ENCODE results near the gene KDSR. TPM values are rescaled to one million over a fixed set of nuclear protein-coding genes. Genes with fewer than 3 reads are reported as not detected.

KDSR gene
- total RNA-seq, 1 donor from 2014 or later: 77.5 TPM

DNA sequence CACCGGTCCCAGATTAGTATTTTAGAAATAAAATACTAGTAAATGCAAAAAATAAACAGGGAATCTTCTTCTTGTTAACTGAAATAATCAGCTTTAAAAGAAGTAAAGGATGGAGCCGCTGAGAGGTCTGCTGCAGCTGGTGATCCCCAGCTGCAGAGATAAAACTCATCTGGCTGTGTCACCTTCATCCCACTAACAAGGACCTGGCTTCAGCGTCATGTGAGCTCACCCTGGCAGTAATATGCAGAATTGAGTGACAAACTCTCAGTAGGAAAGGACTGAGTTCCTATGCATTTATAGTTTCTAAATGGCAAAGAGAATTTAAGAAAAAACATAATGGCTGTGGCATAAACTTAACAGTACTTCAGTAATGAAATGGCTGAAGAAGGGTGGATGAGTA is 27.9 kb upstream of the KDSR start:
- ATAC-seq (no peak), DNase-seq (no peak)
- H3K4me3 ChIP-seq: no peak overlapping the region
- TF ChIP-seq, protein P1, sequence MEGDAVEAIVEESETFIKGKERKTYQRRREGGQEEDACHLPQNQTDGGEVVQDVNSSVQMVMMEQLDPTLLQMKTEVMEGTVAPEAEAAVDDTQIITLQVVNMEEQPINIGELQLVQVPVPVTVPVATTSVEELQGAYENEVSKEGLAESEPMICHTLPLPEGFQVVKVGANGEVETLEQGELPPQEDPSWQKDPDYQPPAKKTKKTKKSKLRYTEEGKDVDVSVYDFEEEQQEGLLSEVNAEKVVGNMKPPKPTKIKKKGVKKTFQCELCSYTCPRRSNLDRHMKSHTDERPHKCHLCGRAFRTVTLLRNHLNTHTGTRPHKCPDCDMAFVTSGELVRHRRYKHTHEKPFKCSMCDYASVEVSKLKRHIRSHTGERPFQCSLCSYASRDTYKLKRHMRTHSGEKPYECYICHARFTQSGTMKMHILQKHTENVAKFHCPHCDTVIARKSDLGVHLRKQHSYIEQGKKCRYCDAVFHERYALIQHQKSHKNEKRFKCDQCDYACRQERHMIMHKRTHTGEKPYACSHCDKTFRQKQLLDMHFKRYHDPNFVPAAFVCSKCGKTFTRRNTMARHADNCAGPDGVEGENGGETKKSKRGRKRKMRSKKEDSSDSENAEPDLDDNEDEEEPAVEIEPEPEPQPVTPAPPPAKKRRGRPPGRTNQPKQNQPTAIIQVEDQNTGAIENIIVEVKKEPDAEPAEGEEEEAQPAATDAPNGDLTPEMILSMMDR (IDR thresholded peaks at IDR 0.05): no peak
- H3K9me3 ChIP-seq: no peaks in the 10 kb centered on the region
- no peak overlapping the region for H3K27ac ChIP-seq
- no peaks in the 10 kb centered on the region for H3K4me1 ChIP-seq
- peaks cover 97% of the 10 kb centered on the region for H3K36me3 ChIP-seq
- H3K27me3 ChIP-seq: no peaks in the 10 kb centered on the region
- intact Hi-C loops (cut with DNase I): no loop called here

DNA sequence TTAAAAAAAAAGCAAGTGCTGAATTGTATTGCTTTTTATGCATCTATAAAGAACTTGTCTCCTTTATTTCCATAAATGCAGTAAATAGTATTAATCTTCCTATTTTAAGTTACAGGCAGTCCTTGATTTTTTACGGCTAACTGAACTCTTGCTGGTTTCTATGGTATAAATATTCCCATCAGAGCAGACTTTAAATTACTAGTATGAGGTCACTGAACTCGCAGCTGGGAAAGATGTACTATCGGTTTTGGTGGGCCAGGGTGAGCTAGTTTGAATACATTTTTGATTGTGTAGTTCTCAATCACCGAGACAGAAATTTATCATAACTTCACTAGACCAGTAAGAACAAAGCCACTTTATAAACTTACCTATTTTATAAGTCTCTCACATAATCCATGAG is 20.9 kb upstream of the KDSR start:
- Histone ChIP-seq H3K9me3 (no peaks in the 10 kb centered on the region), H3K27me3 (no peaks in the 10 kb centered on the region), H3K36me3 (peaks cover 41% of the 10 kb centered on the region), H3K4me1 (no peaks in the 10 kb centered on the region), H3K4me3 (no peak overlapping the region), H3K27ac (no peak overlapping the region)
- DNase-seq (no peak), ATAC-seq (no peak)
- TF ChIP-seq, protein P1 (IDR thresholded peaks at IDR 0.05): no peak
- intact Hi-C loops (cut with DNase I): no loop called here

DNA sequence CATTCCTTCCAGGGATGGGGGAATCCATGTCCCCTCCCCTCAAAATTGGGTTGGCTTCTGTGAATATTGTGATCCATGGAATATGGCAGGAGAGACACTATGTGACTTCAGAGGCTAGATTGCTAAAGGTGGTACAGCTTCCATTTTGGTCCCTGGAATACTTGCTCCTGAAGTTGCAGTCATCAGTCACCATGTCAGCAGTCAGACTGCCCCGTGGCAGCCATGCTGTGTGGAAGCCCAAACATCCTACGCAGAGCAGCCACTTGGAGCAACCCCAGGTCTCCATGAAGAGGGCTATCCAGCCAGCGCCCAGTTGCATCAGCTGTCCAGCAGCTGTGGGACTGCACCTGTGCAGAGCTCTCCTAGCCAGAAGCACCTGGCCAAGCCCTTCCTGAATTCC is 15.8 kb upstream of the KDSR start:
- H3K4me1 ChIP-seq: no peaks in the 10 kb centered on the region
- DNase-seq (no peak), ATAC-seq (no peak)
- intact Hi-C loops (cut with DNase I): no loop called here
- H3K27ac ChIP-seq: no peak overlapping the region
- H3K9me3 ChIP-seq: no peaks in the 10 kb centered on the region
- no peaks in the 10 kb centered on the region for H3K27me3 ChIP-seq
- no peak overlapping the region for H3K4me3 ChIP-seq
- no peaks in the 10 kb centered on the region for H3K36me3 ChIP-seq
- TF ChIP-seq, protein P1 (IDR thresholded peaks at IDR 0.05): no peak

DNA sequence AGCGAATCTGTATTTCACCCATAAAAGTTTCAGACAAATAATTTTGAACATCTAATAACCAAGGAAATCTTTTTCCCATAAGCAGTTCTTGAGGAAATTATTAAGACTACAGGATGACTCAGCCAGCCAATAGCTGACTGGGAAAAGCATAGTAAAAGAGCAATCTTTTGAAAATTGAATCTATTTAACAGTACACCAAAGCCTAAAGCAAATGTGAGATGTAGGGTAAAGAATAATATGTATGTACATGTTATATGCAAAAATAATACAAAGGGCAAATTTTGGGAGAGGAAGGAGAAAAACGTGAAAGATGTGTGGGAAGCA is 12.6 kb upstream of the KDSR start:
- H3K27ac ChIP-seq: no peak overlapping the region
- H3K4me3 ChIP-seq: no peak overlapping the region
- DNase-seq: no peak
- H3K9me3 ChIP-seq: no peaks in the 10 kb centered on the region
- H3K36me3 ChIP-seq: no peaks in the 10 kb centered on the region
- H3K27me3 ChIP-seq: no peaks in the 10 kb centered on the region
- no peak for ATAC-seq
- TF ChIP-seq, protein P1 (IDR thresholded peaks at IDR 0.05): no peak
- intact Hi-C loops (cut with DNase I): no loop called here
- no peaks in the 10 kb centered on the region for H3K4me1 ChIP-seq

DNA sequence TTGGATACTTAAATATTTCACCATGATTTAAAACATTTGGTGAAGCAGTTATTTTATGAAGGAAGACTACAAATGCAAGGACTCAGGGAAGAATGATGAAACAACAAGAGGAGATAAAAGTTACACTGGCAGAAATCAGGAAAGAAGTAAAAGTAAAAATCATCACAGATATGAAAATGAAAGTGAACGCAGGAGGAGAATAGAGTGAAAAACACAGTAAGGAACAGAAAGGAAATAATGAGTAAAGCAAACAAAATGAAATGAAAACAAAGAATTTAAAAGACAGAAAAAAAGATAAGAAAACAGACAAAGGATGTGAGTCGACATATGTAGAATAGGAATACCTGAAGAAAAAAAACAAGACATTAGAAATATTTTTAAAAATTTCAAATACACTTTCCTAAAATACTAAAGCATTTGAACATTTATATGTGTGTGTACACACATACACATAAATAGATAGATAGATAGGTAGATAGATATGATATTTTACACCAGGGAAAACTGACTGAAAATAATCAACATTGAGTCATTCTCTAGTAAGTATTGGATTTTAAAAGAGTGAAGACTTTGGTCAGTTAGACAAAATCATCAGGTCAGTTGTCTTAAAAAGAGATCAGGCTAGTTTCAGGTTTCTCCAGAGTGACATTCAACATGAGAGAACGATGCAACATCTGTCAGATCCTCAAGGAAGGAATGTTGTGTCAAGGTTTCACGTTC is 12.1 kb upstream of the KDSR start:
- Histone ChIP-seq H3K4me3 (no peak overlapping the region), H3K27ac (no peak overlapping the region), H3K36me3 (no peaks in the 10 kb centered on the region), H3K27me3 (no peaks in the 10 kb centered on the region), H3K4me1 (no peaks in the 10 kb centered on the region), H3K9me3 (no peaks in the 10 kb centered on the region)
- no peak for ATAC-seq
- no peak for DNase-seq
- TF ChIP-seq, protein P1 (IDR thresholded peaks at IDR 0.05): no peak
- intact Hi-C loops (cut with DNase I): no loop called here

Measured in upper lobe of right lung (tissue), 1 donor.